ENCODE measurements around the gene IFITM5.
"Not testable (repeated sequence)": the region's sequence is repeated elsewhere in the genome, so short reads cannot be mapped to it uniquely, and the experiment has no call there.

IFITM5 gene

DNA sequence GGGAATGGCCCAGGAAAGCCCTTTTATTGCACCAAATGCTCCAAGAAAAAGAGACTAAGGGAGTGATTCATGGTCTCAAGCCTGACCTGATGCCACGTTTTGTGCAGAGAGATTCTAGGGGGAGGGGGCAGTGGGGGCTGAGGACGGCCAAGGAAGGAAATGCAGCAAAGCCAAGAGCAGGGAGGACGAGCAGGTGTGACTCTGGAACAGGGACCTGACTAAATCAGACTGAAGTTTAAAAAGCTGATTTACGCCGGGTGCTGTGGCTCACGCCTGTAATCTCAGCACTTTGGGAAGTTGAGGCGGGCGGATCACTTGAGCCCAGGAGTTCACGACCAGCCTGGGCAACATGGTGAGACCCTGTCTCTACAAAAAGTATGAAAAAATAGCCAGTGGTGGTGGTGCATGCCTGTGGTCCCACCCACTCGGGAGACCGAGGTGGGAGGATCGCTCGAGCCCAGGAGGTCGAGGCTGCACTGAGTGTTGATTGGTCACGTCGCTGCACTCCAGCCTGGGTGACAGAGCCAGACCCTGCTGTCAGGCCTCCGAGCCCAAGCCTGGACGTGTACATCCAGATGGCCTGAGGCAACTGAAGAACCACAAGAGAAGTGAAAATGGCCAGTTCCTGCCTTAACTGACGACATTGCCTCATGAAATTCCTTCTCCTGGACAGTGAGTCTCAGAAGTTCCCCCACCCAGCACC lies 32.2 kb upstream of the IFITM5 start:
- DNase-seq (ENCODE audit: low read depth): no peak
- H3K4me3 ChIP-seq (replicated peaks; ENCODE audit: low read depth, low read length): no peak overlapping the region
- no peak for TF ChIP-seq CTCF (IDR thresholded peaks at IDR 0.05; ENCODE audit: low read length, missing control alignments)

DNA sequence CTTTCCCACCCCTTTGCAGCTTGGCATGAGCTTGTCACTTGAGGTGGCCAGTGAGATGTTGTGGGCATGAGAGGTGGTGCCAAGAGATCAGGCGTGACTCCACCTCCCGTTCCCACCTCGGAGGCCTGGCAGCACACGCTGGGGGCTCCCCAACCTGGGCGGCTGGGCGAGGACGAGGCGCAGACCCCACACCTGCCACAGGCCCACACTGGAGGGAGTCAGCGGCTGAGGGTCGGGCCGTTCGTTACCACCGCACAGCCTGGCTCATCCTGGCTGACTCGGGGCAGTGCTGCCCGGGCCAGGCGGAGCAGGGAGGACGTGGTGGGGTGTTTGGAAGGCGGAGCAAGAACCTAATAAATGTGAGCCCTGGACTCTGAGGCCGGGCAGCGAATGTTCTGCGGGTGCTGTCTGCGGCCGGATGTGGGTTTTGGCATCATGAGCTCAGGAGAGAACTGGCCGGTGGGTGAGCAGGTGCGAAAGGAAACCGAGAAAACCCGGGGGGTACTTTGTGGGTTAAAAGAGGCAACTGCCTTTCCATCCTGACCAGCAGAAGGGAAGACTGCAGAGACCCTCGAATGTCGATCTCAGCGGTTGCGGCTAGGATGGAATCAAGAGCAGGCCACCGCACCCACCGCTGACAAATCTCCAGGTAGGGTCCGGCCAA lies 31.5 kb upstream of the IFITM5 start:
- DNase-seq (ENCODE audit: low read depth): no peak
- no peak for TF ChIP-seq CTCF (IDR thresholded peaks at IDR 0.05; ENCODE audit: low read length, missing control alignments)
- H3K4me3 ChIP-seq (replicated peaks; ENCODE audit: low read depth, low read length): no peak overlapping the region

DNA sequence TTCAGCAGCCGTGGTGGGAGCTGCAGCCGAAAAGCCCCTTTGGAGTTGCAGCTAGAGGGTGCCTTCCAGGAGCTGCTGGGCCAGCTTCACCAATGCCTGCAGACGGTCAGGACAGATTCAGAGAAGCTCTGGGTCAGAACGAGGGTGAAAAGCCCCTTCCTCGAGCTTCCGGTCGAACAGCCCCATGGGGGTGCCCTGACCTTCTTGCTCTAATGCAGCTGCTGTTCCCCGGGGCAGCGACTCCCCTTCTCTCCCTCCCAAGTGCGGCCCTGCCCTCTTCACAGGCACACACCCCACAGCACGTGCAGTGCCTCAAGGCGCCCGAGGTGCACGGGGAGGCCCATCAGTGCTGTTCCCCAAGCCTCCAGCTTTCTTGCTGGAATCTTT lies 31.0 kb upstream of the IFITM5 start:
- TF ChIP-seq CTCF (IDR thresholded peaks at IDR 0.05; ENCODE audit: low read length, missing control alignments): no peak
- no peak for DNase-seq (ENCODE audit: low read depth)
- H3K4me3 ChIP-seq (replicated peaks; ENCODE audit: low read depth, low read length): no peak overlapping the region

DNA sequence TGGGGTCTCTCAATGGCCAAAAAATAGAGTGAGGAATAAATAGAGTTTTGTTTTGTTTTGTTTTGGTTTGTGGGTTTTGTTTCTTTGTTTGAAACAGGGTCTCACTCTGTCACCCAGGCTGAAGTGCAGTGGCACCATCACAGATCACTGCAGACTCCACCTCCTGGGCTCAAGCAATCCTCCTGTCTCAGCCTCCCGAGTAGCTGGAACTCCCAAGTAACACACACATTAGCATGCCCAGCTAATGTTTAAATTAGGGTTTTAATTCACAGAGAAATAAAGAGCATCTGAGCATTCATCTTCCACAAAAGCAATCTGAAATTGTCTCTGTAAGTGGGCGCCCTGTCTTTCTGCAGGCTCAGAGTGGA lies 30.5 kb upstream of the IFITM5 start:
- TF ChIP-seq CTCF (IDR thresholded peaks at IDR 0.05; ENCODE audit: low read length, missing control alignments): no peak
- H3K4me3 ChIP-seq (replicated peaks; ENCODE audit: low read depth, low read length): no peak overlapping the region
- no peak for DNase-seq (ENCODE audit: low read depth)

GRCh38 chr11:328516-329100 lies 29.3 kb upstream of the IFITM5 start:
- H3K4me3 ChIP-seq (replicated peaks; ENCODE audit: low read depth, low read length); DNase-seq (ENCODE audit: low read depth): not testable (repeated sequence)

DNA sequence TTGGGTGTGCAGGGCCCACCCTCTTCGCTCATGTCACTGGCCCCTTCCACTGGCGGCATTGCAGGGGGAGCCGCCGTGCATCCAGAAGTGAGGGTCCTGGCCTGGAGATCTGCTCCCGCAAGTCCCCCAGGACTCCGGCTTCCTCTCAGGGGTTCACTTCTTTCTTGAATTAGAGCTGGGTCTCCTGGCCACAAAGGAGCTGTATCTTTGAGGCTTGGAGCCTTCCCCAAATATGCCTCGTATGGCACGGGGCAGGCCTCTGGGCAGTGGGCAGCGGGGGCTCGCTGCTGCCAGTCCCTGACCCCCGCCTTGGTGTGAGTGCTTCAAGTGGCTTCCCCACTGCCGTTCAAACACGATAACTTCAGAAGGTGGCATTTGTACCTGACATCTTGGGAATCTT lies 28.7 kb upstream of the IFITM5 start:
- no peak for TF ChIP-seq CTCF (IDR thresholded peaks at IDR 0.05; ENCODE audit: low read length, missing control alignments)
- H3K4me3 ChIP-seq (replicated peaks; ENCODE audit: low read depth, low read length): no peak overlapping the region
- no peak for DNase-seq (ENCODE audit: low read depth)

- no peak overlapping the region for H3K4me3 ChIP-seq (replicated peaks; ENCODE audit: low read depth, low read length)
- no peak for TF ChIP-seq CTCF (IDR thresholded peaks at IDR 0.05; ENCODE audit: low read length, missing control alignments)
- no peak for DNase-seq (ENCODE audit: low read depth)
Measured at GRCh38 chr11:327581-327923, 28.2 kb upstream of the IFITM5 start.
